GM23338 (cell line): ENCODE measurements around the gene NCR3LG1. TPM values are rescaled to one million over a fixed set of nuclear protein-coding genes. Genes with fewer than 3 reads are reported as not detected.

Experiments
- ATAC-seq: fragments of 200-7000 bp; cut with Tn5 transposase; 3 replicates; pipeline ENCODE4 v1.9.1; 2020
- DNase-seq: peaks from one replicate; pipeline ENCODE4 v3.0.0-alpha.2; 2015; ENCODE audit warnings: low spot score
- H2AFZ ChIP-seq: fragments of 200-600 bp; sonication (generic); 2 replicates; pipeline ENCODE4 v1.8.0; 2016; ENCODE audit warnings: antibody characterized with exemption, mild to moderate bottlenecking, moderate library complexity
- H3F3A ChIP-seq: fragments of 200-600 bp; sonication (generic); replicated peaks from 2 replicates; pipeline ENCODE4 v1.8.0; 2017; ENCODE audit warnings: antibody characterized with exemption, mixed run types, low read depth
- H3K27ac ChIP-seq: fragments of 200-600 bp; sonication (generic); 2 replicates; pipeline ENCODE4 v1.6.1; 2016; ENCODE audit warnings: low read depth
- H3K27me3 ChIP-seq: fragments of 200-600 bp; sonication (generic); 2 replicates; pipeline ENCODE4 v1.8.0; 2016; ENCODE audit warnings: mild to moderate bottlenecking, mixed run types, moderate library complexity; ENCODE audit not compliant: insufficient read depth
- H3K36me3 ChIP-seq: fragments of 200-600 bp; sonication (generic); 2 replicates; pipeline ENCODE4 v1.8.0; 2016; ENCODE audit warnings: mild to moderate bottlenecking; ENCODE audit not compliant: insufficient read depth
- H3K4me1 ChIP-seq: fragments of 200-600 bp; sonication (generic); 2 replicates; pipeline ENCODE4 v1.8.0; 2016; ENCODE audit warnings: mild to moderate bottlenecking, moderate library complexity; ENCODE audit not compliant: insufficient read depth
- H3K4me2 ChIP-seq: fragments of 200-600 bp; sonication (generic); 2 replicates; pipeline ENCODE4 v1.7.1; 2017; ENCODE audit warnings: mixed run types
- H3K4me3 ChIP-seq: fragments of 200-600 bp; sonication (generic); 2 replicates; pipeline ENCODE4 v1.6.1; 2016; ENCODE audit warnings: mixed run types
- H3K79me2 ChIP-seq: fragments of 200-600 bp; sonication (generic); replicated peaks from 2 replicates; pipeline ENCODE4 v1.8.0; 2017; ENCODE audit warnings: mild to moderate bottlenecking; ENCODE audit not compliant: insufficient read depth
- H3K9me2 ChIP-seq: fragments of 200-600 bp; sonication (generic); 2 replicates; pipeline ENCODE4 v1.8.0; 2017; ENCODE audit not compliant: insufficient read depth
- H4K20me1 ChIP-seq: fragments of 200-600 bp; sonication (generic); replicated peaks from 2 replicates; pipeline ENCODE4 v1.8.0; 2017; ENCODE audit warnings: mild to moderate bottlenecking; ENCODE audit not compliant: insufficient read depth
- H3K27ac Mint-ChIP-seq: 2 replicates; pipeline ENCODE4 v1.8.0; 2020; ENCODE audit warnings: inconsistent platforms, mild to moderate bottlenecking, moderate library complexity, mixed read lengths
- H3K27me3 Mint-ChIP-seq: 3 replicates; pipeline ENCODE4 v1.8.0; 2022; ENCODE audit warnings: low read depth, mild to moderate bottlenecking, moderate library complexity, mixed read lengths, inconsistent platforms; ENCODE audit not compliant: insufficient read depth, poor library complexity
- H3K36me3 Mint-ChIP-seq: 3 replicates; pipeline ENCODE4 v1.8.0; 2021; ENCODE audit warnings: low read depth, mild to moderate bottlenecking, inconsistent platforms, moderate library complexity, mixed read lengths
- H3K4me1 Mint-ChIP-seq: 3 replicates; pipeline ENCODE4 v1.8.0; 2020; ENCODE audit warnings: mild to moderate bottlenecking, inconsistent platforms, mixed read lengths
- H3K4me3 Mint-ChIP-seq: 3 replicates; pipeline ENCODE4 v1.8.0; 2021; ENCODE audit warnings: moderate library complexity, mild to moderate bottlenecking, inconsistent platforms, mixed read lengths
- H3K9me3 Mint-ChIP-seq: 3 replicates; pipeline ENCODE4 v1.8.0; 2020; ENCODE audit warnings: moderate library complexity, mild to moderate bottlenecking, inconsistent platforms, mixed read lengths
- CREB1 ChIP-seq: fragments of 250-450 bp; sonication (Bioruptor Pico); IDR thresholded peaks from 2 replicates; pipeline ENCODE4 v1.5.0; 2020; ENCODE audit warnings: low read depth, mild to moderate bottlenecking, moderate library complexity
- CTCF ChIP-seq, 2 experiments: fragments of 200-600 bp in 1 of 2; sonication (generic) in 1 of 2; conservative IDR thresholded peaks; 2 replicates each; pipeline versions ENCODE4 v1.5.1 to v1.6.1; 2016 to 2017; ENCODE audit warnings: antibody characterized with exemption in 2 of 2, low read depth in 2 of 2, mild to moderate bottlenecking in 2 of 2, moderate library complexity in 1 of 2
- ETS1 ChIP-seq: IDR thresholded peaks from 2 replicates; pipeline ENCODE4 v1.6.1; 2016; ENCODE audit warnings: antibody characterized with exemption
- EZH2 ChIP-seq: fragments of 200-600 bp; sonication (generic); IDR thresholded peaks from one replicate; pipeline ENCODE4 v1.8.0; 2017; ENCODE audit warnings: antibody characterized with exemption, mild to moderate bottlenecking, low read depth; ENCODE audit not compliant: unreplicated experiment
- EZH2phosphoT487 ChIP-seq: fragments of 200-600 bp; sonication (generic); IDR thresholded peaks from one replicate; pipeline ENCODE4 v1.8.1; 2018; ENCODE audit warnings: antibody characterized with exemption; ENCODE audit not compliant: unreplicated experiment
- JUNB ChIP-seq: IDR thresholded peaks from one replicate; pipeline ENCODE4 v1.6.1; 2016; ENCODE audit warnings: antibody characterized with exemption; ENCODE audit not compliant: unreplicated experiment
- NANOG ChIP-seq: IDR thresholded peaks from 2 replicates; pipeline ENCODE4 v1.6.1; 2016; ENCODE audit warnings: antibody characterized with exemption, borderline replicate concordance
- POLR2AphosphoS5 ChIP-seq: IDR thresholded peaks from 2 replicates; pipeline ENCODE4 v1.6.1; 2016; ENCODE audit warnings: antibody characterized with exemption, low read depth
- REST ChIP-seq: IDR thresholded peaks from one replicate; pipeline ENCODE4 v1.6.1; 2018; ENCODE audit warnings: antibody characterized with exemption; ENCODE audit not compliant: unreplicated experiment
- STAT1 ChIP-seq: IDR thresholded peaks from one replicate; pipeline ENCODE4 v1.6.1; 2016; ENCODE audit warnings: antibody characterized with exemption; ENCODE audit not compliant: unreplicated experiment
- ZNF114 ChIP-seq: fragments of 250-450 bp; sonication (Bioruptor Pico); IDR thresholded peaks from 2 replicates; pipeline ENCODE4 v1.5.0; 2020; ENCODE audit warnings: mild to moderate bottlenecking, moderate library complexity
- ZNF331 ChIP-seq: fragments of 250-450 bp; sonication (Bioruptor Pico); IDR thresholded peaks from 2 replicates; pipeline ENCODE4 v1.5.0; 2020; ENCODE audit warnings: low read depth, mild to moderate bottlenecking, moderate library complexity
- ZNF462 ChIP-seq: fragments of 250-450 bp; sonication (Bioruptor Pico); IDR thresholded peaks from 2 replicates; pipeline ENCODE4 v1.5.0; 2020; ENCODE audit warnings: mild to moderate bottlenecking, moderate library complexity
- polyA plus RNA-seq: library from polyadenylated mRNA; unstranded; fragments of >200 nt; fragmentation: Nextera tagmentation; extraction: Ambion mirVana; gene quantifications from 2 replicates; pipeline ENCODE4 v1.2.1, GENCODE V29; 2016
- total RNA-seq: library from RNA; depleted of rRNA; stranded (reverse); fragments of >200 nt; shearing (Covaris generic); gene quantifications from 2 replicates; pipeline ENCODE4 v1.2.3, GENCODE V29; 2014

NCR3LG1 gene
- total and polyA plus RNA-seq, 2 experiments from 2014 or later, result 0.15 to 1.9 TPM

GRCh38 chr11:17403980-17404759, 52.6 kb downstream of the NCR3LG1 start:
- Histone ChIP-seq H2AFZ (peak overlapping the region; percentile 43; the same call in 1 of the 2 replicates), H4K20me1 (no peaks in the 10 kb centered on the region), H3K79me2 (no peaks in the 10 kb centered on the region), H3K27me3 (no peaks in the 10 kb centered on the region), H3K27ac (no peak overlapping the region), H3K4me1 (no peaks in the 10 kb centered on the region), H3K4me3 (no peak overlapping the region), H3F3A (no peaks in the 10 kb centered on the region), H3K36me3 (no peaks in the 10 kb centered on the region), H3K4me2 (no peak overlapping the region), H3K9me2 (no peaks in the 10 kb centered on the region)
- no peak for TF ChIP-seq REST
- no peak for TF ChIP-seq POLR2AphosphoS5
- TF ChIP-seq CREB1 (CRISPR knock-in tag), result no peak
- TF ChIP-seq NANOG, result no peak
- TF ChIP-seq CTCF (conservative IDR thresholded peaks at IDR 0.05; ENCODE audit: low read depth in 2 of 2), result no peak
- TF ChIP-seq ZNF331 (CRISPR knock-in tag), result no peak
- no peak for TF ChIP-seq ZNF114
- TF ChIP-seq STAT1, result no peak
- TF ChIP-seq JUNB, result no peak
- no peak for TF ChIP-seq ETS1
- TF ChIP-seq EZH2phosphoT487, result no peak
- TF ChIP-seq EZH2, result no peak
- TF ChIP-seq ZNF462, result no peak
- no peak overlapping the region for H3K27ac Mint-ChIP-seq
- no peak for ATAC-seq
- no peaks in the 10 kb centered on the region for H3K36me3 Mint-ChIP-seq
- no peak overlapping the region for H3K4me3 Mint-ChIP-seq
- H3K9me3 Mint-ChIP-seq, result no peaks in the 10 kb centered on the region
- no peak for DNase-seq
- peaks cover 2% of the 10 kb centered on the region for H3K27me3 Mint-ChIP-seq
- H3K4me1 Mint-ChIP-seq, result peaks cover 7% of the 10 kb centered on the region; the same call in 1 of the 3 replicates
